Hepatocyte (in vitro differentiated cells): ENCODE results near the gene SBF2.

Source experiments
- CTCF ChIP-seq: fragments of 200-600 bp; sonication (generic); IDR thresholded peaks from 2 replicates; pipeline ENCODE4 v1.5.1; 2016; ENCODE audit warnings: antibody characterized with exemption, mild to moderate bottlenecking; ENCODE audit not compliant: poor library complexity
- EZH2 ChIP-seq: fragments of 200-600 bp; sonication (generic); IDR thresholded peaks from 2 replicates; pipeline ENCODE4 v1.6.1; 2016; ENCODE audit warnings: antibody characterized with exemption, mild to moderate bottlenecking, borderline replicate concordance
- EZH2phosphoT487 ChIP-seq: fragments of 200-600 bp; sonication (generic); IDR thresholded peaks from one replicate; pipeline ENCODE4 v1.6.1; 2018; ENCODE audit warnings: antibody characterized with exemption, mild to moderate bottlenecking, low read depth, moderate library complexity; ENCODE audit not compliant: unreplicated experiment, severe bottlenecking

GRCh38 chr11:9769621-9770020, 524.4 kb downstream of the SBF2 start:
- no peak for TF ChIP-seq CTCF
- no peak for TF ChIP-seq EZH2
- TF ChIP-seq EZH2phosphoT487 = no peak
